Suppressor macrophage (primary cell): ENCODE measurements around the gene GLRA3.
A peak's percentile ranks its signal among the peaks of the same experiment; 100 is the strongest.

Experiments
- DNase-seq, 4 experiments: peaks; one replicate each; pipeline ENCODE4 v3.0.0-alpha.2; 2020 to 2022

GLRA3 gene

GRCh38 chr4:174592256-174592984 is 236.6 kb downstream of the GLRA3 start:
- DNase-seq = peak in 1 of 4 experiments; percentile 20

GRCh38 chr4:174591243-174592021 is 237.6 kb downstream of the GLRA3 start:
- DNase-seq = peak in 3 of 4 experiments; percentile 19 to 69 (median 65)

- DNase-seq = no peak
Observed at GRCh38 chr4:174590336-174590735, 238.7 kb downstream of the GLRA3 start.
